ENCODE data around the gene CALML3.

The CALML3 gene

DNA sequence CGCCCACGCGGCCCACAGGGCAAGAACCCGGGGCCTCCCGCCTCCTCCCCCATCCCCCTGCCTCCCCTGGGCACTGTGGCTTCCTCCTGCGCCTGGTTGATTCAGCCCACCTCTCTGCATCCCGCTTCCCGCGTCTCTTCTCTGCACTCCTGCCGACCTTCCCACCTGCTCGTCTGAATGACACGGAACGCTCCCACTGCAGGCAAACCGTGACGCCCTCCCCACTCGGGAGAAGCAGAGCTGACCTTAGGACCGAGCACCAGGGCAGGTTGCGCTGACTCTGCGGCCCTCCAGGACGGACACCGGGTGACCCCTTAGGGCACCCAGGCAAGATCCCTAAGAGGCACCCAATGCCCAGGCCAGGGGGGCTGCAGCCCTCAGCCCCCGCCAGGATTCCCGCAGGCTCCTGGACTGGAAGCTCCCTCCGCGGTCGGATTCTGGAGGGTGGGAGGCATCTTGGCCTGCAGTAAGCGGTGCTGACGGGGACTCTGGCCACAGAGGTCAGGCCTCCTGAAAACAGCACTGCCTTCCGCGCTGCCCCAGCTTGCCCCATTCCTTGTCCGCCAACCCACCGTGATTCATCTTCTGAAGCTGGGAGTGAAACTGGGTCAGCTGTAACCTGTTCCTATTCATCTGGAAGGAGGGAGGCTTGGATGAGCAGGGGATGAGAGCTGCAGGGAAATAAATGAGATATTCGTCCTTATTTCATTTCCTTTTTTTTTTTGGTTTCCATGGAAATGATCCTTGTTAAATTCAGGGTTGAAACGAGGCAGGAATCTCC, 990 bp downstream of the CALML3 start:
- no peak for DNase-seq (ENCODE audit: low read depth in 2 of 2)

DNA sequence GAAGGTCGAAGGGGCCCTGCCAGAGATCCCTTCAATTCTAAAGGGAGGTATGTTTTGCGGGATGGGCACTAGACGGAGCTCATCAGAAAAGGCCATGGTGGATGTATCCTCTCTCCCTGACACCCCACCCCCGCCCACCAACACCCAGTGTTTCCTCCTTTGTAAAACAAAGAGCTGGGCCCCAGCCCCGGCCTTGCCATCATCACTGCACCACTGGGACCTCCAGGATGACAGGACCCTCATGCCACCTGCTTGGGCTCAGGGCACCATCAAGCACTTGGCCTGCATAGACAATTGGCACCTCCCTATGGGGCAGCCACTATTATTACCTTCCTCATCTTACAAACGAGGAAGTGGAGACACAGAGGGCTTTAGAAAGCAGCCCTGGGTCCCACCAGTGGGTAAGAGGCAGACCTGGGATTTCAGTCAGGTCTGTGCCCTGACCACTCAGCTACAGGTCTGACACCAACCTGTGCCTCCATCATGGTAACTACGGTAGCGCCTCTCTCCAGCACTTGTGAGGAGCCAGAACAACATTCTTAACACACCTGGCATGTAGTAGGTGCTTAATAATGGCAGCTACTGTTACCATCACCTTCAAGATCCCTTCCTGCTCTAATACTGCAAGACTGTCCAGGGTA, 2.0 kb downstream of the CALML3 start:
- no peak for DNase-seq (ENCODE audit: low read depth in 2 of 2)

GRCh38 chr10:5527332-5528200, 2.8 kb downstream of the CALML3 start:
- no peak for DNase-seq (ENCODE audit: low read depth in 2 of 2)

DNA sequence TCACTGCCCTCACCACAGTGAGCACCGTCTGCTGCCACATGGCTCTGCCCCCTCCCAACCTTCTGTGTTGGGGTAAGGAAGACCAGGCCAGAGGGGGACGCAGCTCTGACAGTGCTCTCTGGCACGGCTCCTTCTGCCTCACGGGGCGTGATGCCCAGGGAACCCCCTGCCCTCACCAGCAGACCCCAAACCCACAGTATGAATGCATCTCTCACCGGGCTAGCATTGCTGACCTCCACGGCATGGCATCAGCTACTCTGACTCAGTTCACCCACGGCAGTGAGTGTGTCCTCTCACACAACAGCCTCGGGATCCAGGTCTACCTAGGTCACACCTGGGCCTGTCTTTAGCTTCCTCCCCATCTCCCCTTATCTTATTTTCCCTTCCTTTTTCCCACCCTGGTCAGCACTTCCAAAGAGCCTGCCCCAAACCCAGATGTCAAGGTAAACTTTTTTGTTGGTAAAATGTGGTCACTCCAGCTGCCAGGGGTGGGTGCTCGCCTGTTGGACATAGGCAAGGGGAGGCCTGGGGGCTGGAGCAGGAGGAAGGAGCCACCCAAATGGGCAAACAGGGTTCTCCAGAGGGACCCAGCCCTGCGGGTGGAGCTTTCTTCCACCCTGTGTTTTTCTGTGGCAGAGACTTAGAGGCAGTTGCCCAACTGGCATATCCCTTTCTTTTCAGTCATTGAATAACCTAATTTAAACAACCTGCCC, 4.4 kb downstream of the CALML3 start:
- DNase-seq (ENCODE audit: low read depth in 2 of 2), result no peak

DNA sequence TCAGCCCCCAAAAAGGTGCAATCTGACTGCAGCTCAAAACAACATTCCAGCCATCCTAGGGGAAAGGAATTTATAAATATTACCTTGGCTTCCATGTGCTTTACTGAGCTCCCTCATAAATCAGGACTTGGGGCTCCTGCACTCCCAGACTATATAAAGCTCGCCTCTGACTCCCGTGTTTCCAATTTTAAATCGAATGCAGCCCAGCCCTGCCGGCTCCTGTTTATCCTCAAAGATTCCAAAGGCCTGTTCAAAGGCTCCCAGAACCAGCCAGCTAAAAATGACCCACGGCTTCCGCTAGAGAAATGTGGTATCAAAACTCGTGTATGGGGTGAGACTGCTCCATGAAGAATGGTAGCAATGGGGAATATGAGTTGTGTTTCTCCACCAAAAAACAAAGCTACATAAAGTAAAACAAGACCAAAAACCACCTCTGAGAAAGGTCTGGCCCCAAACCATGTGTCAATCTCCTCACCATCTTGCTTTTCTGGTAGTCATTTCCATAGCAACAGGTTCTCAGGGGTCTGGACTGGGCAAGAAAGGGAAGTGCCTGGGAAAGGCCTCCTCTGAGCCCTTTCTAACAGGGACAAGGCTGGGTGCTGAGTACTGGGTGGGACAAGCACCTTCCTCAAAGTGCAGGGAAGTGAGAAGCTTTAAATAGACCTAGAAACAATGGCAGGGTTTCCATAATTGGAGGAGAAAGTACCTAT, 5.1 kb downstream of the CALML3 start:
- no peak for DNase-seq (ENCODE audit: low read depth in 2 of 2)

DNA sequence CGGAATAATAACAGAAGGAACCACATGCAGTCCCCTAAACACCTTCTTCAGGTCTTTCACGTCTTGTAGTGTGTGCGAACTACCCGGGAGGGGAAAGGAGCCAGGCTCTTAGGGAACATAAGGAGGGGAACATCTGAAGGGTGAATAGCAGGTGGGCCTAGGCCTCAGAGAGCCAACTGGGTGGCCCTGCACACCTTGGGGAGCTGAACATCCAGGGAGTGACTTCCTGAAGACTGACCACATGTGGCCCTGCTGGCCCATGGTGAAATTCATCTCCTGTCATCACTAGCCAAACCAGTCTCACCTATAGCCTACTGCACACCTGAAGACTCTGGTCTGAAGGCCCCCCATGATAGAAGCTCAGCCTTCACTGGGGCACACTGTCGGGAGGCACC, 5.6 kb downstream of the CALML3 start:
- DNase-seq (ENCODE audit: low read depth in 2 of 2), result no peak

DNA sequence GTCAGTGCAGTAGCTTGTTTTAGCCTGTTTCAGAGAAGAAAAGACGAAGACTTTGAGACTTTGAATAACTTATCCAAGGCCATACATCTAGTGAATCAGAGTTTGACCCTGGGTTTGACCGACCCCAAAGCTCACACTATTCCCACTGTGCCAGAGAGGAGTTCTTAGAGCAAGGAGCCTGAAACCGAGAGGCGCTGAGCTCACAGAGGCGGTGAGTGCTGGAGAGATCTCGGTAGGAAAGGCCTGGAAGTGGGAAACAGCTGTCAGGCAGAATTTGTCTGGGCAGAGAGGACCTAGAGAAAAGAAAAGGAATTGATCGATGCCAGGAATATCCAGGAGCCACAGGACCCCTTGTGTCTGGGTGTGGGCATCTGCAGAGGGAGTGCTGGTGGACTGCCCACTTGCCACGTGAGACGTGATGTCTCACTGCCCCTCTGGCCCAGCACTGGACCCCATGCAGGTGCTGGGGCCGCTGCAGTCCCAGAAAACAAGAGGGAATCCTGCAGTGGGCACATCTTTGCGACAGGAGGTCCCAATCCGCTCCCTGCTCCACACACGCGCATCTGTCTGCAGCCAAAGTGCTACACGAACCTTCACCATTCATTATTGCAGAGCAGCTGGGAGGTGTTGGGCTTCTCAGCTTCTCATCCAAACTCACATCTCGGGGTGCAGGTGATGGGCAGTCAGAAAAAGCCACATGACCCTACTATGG, 6.2 kb downstream of the CALML3 start:
- DNase-seq (ENCODE audit: low read depth in 2 of 2), result no peak

DNA sequence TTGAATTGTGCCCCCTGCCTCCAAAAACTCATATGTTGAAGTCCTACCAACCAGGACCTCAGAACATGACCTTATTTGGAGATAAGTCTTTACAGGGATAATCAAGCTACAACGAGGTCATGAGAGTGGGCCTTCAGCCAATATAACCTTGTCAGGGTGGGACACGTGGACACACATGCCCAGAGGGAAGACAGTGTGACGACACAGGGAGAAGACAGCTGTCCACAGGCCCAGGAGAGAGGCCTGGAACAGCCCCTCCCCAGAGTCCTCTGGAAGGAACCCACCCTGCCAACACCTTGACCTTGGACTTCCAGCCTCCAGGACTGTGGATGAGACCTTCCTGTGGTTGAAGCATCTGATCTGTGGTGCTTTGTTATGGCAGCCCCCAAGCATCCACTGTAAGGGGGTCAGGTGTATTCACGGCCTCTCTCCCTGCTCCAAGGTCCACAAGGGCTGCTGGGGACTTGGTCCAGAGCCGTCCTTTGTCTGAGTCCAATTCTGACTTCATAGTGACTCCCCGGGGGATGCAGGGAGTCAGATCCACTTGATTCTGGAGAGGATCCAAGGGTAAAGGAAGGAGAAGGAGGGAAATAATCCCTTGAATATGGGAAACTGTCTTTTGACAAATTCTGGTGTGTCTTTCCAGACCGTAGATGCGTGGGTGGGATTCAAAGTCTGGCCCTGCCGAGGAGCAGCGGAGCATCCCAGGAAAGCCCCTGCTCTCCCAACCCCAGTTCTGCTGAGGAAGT, 7.0 kb downstream of the CALML3 start:
- DNase-seq (ENCODE audit: low read depth in 2 of 2), result no peak

GRCh38 chr10:5532307-5532605, 7.5 kb downstream of the CALML3 start:
- no peak for DNase-seq (ENCODE audit: low read depth in 2 of 2)

- no peak for DNase-seq (ENCODE audit: low read depth in 2 of 2)
These were observed 7.9 kb downstream of the CALML3 start for GRCh38 chr10:5532618-5533097.

DNA sequence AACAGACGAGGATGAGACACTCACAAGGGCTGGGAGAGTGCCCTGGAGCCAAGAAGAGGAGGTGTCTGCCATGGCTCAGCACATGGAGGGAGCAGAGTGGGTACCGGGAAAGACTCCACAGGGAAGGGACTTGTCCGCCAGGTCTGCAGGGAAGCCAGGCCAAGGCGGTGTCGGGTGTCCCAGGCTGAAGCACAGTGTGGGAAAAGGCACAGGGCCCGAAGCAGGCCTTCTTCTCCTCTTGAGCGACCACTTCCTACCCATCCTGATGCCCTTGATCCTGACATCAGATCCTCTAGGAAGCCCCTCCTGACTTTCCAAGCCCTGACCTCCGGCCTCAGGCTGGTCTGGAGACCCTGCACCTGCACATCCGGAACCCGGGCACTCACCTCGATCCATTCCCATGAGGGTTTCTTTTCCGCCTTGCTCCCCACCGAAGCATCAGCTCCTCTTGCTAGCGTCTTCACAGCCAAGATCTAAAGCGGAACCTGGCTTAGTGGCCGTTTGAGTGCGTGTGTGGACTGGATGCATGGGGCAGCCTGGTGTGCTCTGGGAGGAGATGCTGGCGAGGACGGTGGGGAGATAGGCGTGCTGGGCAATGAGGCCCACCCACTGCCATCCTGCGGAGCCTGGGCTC, 8.5 kb downstream of the CALML3 start:
- no peak for DNase-seq (ENCODE audit: low read depth in 2 of 2)

GRCh38 chr10:5534051-5534821, 9.5 kb downstream of the CALML3 start:
- no peak for DNase-seq (ENCODE audit: low read depth in 2 of 2)

- DNase-seq (ENCODE audit: low read depth in 2 of 2), result no peak
These were observed 10.4 kb downstream of the CALML3 start for GRCh38 chr10:5534880-5535856.

GRCh38 chr10:5536486-5537081, 11.8 kb downstream of the CALML3 start:
- DNase-seq (ENCODE audit: low read depth in 2 of 2), result no peak

GRCh38 chr10:5537684-5538083, 12.9 kb downstream of the CALML3 start:
- DNase-seq (ENCODE audit: low read depth in 2 of 2), result no peak

- no peak for DNase-seq (ENCODE audit: low read depth in 2 of 2)
These were observed 13.7 kb downstream of the CALML3 start for GRCh38 chr10:5538446-5538845.

Measured in stimulated activated CD4-positive, alpha-beta T cell treated with anti-CD3 and anti-CD28 coated beads, Interleukin-1b, Interleukin-23, amount 100 ng/mL, for 1 hour (primary cell).